ENCODE measurements around the gene EMX1. TPM values are rescaled to one million over a fixed set of nuclear protein-coding genes. Genes with fewer than 3 reads are reported as not detected.

Gene EMX1
- total and polyA plus RNA-seq, 2 experiments from 2014 or later = not detected

DNA sequence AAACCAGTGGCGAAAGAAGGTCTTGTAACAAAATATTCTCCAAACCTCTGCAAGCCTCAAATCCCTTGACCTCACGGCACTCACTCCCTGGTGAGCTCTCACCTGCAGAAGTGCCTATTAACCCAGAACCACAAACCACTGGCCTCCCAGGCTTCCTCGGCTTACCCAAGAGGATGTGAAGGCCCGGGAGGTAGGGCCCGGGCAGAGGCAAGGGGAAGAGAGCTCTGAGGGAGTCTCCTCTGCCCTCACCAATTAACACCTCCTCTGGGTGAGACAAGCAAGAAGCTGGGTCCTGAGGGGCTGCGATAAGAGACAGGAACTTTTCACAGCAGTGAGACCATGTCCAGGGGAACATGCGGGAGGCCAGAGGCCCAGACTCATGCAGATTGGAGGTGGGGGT, 53.7 kb downstream of the EMX1 start:
- H3K79me2 ChIP-seq (ENCODE audit: insufficient read depth) = no peaks in the 10 kb centered on the region
- H3K27me3 ChIP-seq (replicated peaks; ENCODE audit: insufficient read depth) = no peaks in the 10 kb centered on the region
- no peak overlapping the region for H3K27ac ChIP-seq
- no peaks in the 10 kb centered on the region for H3K36me3 ChIP-seq (ENCODE audit: low read depth)
- in situ Hi-C loops (cut with MboI) = no loop called here
- no peak for DNase-seq
- no peaks in the 10 kb centered on the region for H4K20me1 ChIP-seq (ENCODE audit: insufficient read depth)
- H3K4me2 ChIP-seq (ENCODE audit: unreplicated experiment) = no peak overlapping the region
- no peak overlapping the region for H2AFZ ChIP-seq
- H3K9me2 ChIP-seq (ENCODE audit: insufficient read depth) = no peaks in the 10 kb centered on the region
- WGBS, 2 experiments (ENCODE audit: low coverage in 1 of 2, low lambda C conversion rate in 2 of 2, missing lambda C conversion rate in 2 of 2) = 91 to 92% methylated on average over 7 of the region's 7 CpGs
- no peak overlapping the region for H3K4me3 ChIP-seq
- no peaks in the 10 kb centered on the region for H3F3A ChIP-seq (ENCODE audit: insufficient read depth)
- TF ChIP-seq EZH2 (IDR thresholded peaks at IDR 0.05; ENCODE audit: insufficient read depth, poor library complexity, severe bottlenecking) = no peak
- no peak for TF ChIP-seq EZH2phosphoT487 (IDR thresholded peaks at IDR 0.05; ENCODE audit: insufficient read depth, low read depth)
- no peaks in the 10 kb centered on the region for H3K9me3 ChIP-seq (ENCODE audit: low read depth)
- no peak overlapping the region for H3K9ac ChIP-seq
- no peaks in the 10 kb centered on the region for H3K4me1 ChIP-seq (ENCODE audit: insufficient read depth)

DNA sequence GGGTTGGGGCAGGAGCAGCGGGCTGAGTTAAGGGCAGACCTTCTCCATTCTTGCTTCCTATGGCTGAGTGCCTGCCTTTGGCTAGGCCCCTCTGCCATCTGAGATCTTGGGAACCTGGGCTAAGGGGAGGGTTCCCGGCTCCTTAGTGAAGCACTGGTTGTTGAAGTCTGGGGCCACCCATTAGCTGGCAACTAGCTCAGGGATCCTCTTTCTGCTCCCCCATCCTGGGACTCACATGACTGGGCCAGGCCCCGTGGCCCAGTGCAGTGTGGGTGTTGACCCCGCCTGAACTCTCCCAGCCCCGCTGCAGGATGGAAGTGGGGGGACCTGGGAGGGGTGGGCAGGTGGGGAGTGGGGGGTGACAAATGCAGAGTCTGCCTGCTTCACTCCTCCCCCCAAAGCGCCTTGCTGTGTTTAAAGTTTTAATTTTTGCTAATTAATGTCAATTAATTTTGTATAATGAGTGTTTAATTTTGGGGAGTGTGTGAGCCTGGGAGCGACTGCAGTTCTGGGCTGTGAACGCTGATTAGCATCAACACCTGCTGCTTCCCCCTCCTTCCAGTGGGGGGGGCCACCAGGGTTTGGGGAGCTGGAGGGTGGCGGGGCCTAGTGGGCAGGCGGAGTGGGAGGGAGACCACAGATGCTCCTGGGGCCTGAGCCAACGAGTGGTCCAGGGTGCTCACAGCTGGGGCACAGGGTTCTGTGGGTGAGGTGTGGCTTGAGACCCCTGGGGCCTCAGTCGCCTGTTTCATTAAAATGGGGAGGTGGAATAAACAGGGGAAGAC, 55.2 kb downstream of the EMX1 start:
- Histone ChIP-seq H3K4me1 (ENCODE audit: insufficient read depth) (no peaks in the 10 kb centered on the region), H3K4me3 (no peak overlapping the region), H3K9me2 (ENCODE audit: insufficient read depth) (no peaks in the 10 kb centered on the region), H3K27ac (no peak overlapping the region), H3K79me2 (ENCODE audit: insufficient read depth) (no peaks in the 10 kb centered on the region), H3K9ac (no peak overlapping the region), H3K4me2 (ENCODE audit: unreplicated experiment) (no peak overlapping the region), H3K36me3 (ENCODE audit: low read depth) (no peaks in the 10 kb centered on the region), H2AFZ (no peak overlapping the region), H3K27me3 (replicated peaks; ENCODE audit: insufficient read depth) (no peaks in the 10 kb centered on the region), H3F3A (ENCODE audit: insufficient read depth) (no peaks in the 10 kb centered on the region), H4K20me1 (ENCODE audit: insufficient read depth) (no peaks in the 10 kb centered on the region), H3K9me3 (ENCODE audit: low read depth) (no peaks in the 10 kb centered on the region)
- 83 to 84% methylated on average over 8 to 12 of the region's 12 CpGs for WGBS, 2 experiments (ENCODE audit: low coverage in 1 of 2, low lambda C conversion rate in 2 of 2, missing lambda C conversion rate in 2 of 2)
- TF ChIP-seq EZH2 (IDR thresholded peaks at IDR 0.05; ENCODE audit: insufficient read depth, poor library complexity, severe bottlenecking) = no peak
- no peak for TF ChIP-seq EZH2phosphoT487 (IDR thresholded peaks at IDR 0.05; ENCODE audit: insufficient read depth, low read depth)
- no peak for DNase-seq
- in situ Hi-C loops (cut with MboI) = no loop called here

GRCh38 chr2:72973137-72973535, 55.8 kb downstream of the EMX1 start:
- Histone ChIP-seq H2AFZ (no peak overlapping the region), H3K36me3 (ENCODE audit: low read depth) (no peaks in the 10 kb centered on the region), H3K9me2 (ENCODE audit: insufficient read depth) (no peaks in the 10 kb centered on the region), H3K4me3 (no peak overlapping the region), H3K27me3 (replicated peaks; ENCODE audit: insufficient read depth) (no peaks in the 10 kb centered on the region), H3F3A (ENCODE audit: insufficient read depth) (no peaks in the 10 kb centered on the region), H3K4me2 (ENCODE audit: unreplicated experiment) (no peak overlapping the region), H3K27ac (no peak overlapping the region), H4K20me1 (ENCODE audit: insufficient read depth) (no peaks in the 10 kb centered on the region), H3K79me2 (ENCODE audit: insufficient read depth) (no peaks in the 10 kb centered on the region), H3K9me3 (ENCODE audit: low read depth) (no peaks in the 10 kb centered on the region), H3K4me1 (ENCODE audit: insufficient read depth) (no peaks in the 10 kb centered on the region), H3K9ac (no peak overlapping the region)
- TF ChIP-seq EZH2 (IDR thresholded peaks at IDR 0.05; ENCODE audit: insufficient read depth, poor library complexity, severe bottlenecking) = no peak
- TF ChIP-seq EZH2phosphoT487 (IDR thresholded peaks at IDR 0.05; ENCODE audit: insufficient read depth, low read depth) = no peak
- no peak for DNase-seq
- in situ Hi-C loops (cut with MboI) = no loop called here
- WGBS, 2 experiments (ENCODE audit: low coverage in 1 of 2, low lambda C conversion rate in 2 of 2, missing lambda C conversion rate in 2 of 2) = 93% methylated on average over 8 of the region's 8 CpGs

GRCh38 chr2:72973566-72974435, 56.5 kb downstream of the EMX1 start:
- Histone ChIP-seq H3K27ac (no peak overlapping the region), H3K4me2 (ENCODE audit: unreplicated experiment) (no peak overlapping the region), H3K4me3 (no peak overlapping the region), H3K4me1 (ENCODE audit: insufficient read depth) (no peaks in the 10 kb centered on the region), H3K9me2 (ENCODE audit: insufficient read depth) (no peaks in the 10 kb centered on the region), H3K27me3 (replicated peaks; ENCODE audit: insufficient read depth) (no peaks in the 10 kb centered on the region), H3K9ac (no peak overlapping the region), H2AFZ (no peak overlapping the region), H3K36me3 (ENCODE audit: low read depth) (no peaks in the 10 kb centered on the region; the same call in 1 of the 2 replicates), H3K79me2 (ENCODE audit: insufficient read depth) (no peaks in the 10 kb centered on the region), H3F3A (ENCODE audit: insufficient read depth) (no peaks in the 10 kb centered on the region), H3K9me3 (ENCODE audit: low read depth) (no peaks in the 10 kb centered on the region), H4K20me1 (ENCODE audit: insufficient read depth) (no peaks in the 10 kb centered on the region)
- TF ChIP-seq EZH2phosphoT487 (IDR thresholded peaks at IDR 0.05; ENCODE audit: insufficient read depth, low read depth) = no peak
- TF ChIP-seq EZH2 (IDR thresholded peaks at IDR 0.05; ENCODE audit: insufficient read depth, poor library complexity, severe bottlenecking) = no peak
- in situ Hi-C loops (cut with MboI) = no loop called here
- WGBS, 2 experiments (ENCODE audit: low coverage in 1 of 2, low lambda C conversion rate in 2 of 2, missing lambda C conversion rate in 2 of 2) = 59 to 65% methylated on average over 11 to 12 of the region's 12 CpGs
- DNase-seq = peak; percentile 80
